ENCODE results near the gene ZGPAT. TPM values are rescaled to one million over a fixed set of nuclear protein-coding genes. Genes with fewer than 3 reads are reported as not detected.
A peak's percentile ranks its signal among the peaks of the same experiment; 100 is the strongest.
"Not testable (repeated sequence)": the region's sequence is repeated elsewhere in the genome, so short reads cannot be mapped to it uniquely, and the experiment has no call there.

Gene ZGPAT
- total RNA-seq, 1 donor = 14.0 TPM

DNA sequence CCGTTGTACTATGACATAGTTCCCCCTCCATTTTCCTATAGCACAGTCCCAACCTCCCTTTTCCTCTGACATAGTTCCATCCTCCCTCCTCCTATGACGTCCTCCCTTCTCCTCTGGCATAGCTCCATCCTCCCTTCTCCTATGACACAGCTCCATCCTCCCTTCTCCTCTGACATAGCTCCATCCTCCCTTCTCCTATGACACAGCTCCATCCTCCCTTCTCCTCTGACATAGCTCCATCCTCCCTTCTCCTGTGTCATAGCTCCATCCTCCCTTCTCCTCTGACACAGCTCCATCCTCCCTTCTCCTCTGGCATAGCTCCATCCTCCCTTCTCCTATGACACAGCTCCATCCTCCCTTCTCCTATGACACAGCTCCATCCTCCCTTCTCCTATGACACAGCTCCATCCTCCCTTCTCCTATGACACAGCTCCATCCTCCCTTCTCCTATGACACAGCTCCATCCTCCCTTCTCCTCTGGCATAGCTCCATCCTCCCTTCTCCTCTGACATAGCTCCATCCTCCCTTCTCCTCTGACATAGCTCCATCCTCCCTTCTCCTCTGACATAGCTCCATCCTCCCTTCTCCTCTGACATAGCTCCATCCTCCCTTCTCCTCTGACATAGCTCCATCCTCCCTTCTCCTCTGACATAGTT, 15.3 kb downstream of the ZGPAT start:
- H3K9me3 ChIP-seq (ENCODE audit: low read depth, low read length) = not testable (repeated sequence)

DNA sequence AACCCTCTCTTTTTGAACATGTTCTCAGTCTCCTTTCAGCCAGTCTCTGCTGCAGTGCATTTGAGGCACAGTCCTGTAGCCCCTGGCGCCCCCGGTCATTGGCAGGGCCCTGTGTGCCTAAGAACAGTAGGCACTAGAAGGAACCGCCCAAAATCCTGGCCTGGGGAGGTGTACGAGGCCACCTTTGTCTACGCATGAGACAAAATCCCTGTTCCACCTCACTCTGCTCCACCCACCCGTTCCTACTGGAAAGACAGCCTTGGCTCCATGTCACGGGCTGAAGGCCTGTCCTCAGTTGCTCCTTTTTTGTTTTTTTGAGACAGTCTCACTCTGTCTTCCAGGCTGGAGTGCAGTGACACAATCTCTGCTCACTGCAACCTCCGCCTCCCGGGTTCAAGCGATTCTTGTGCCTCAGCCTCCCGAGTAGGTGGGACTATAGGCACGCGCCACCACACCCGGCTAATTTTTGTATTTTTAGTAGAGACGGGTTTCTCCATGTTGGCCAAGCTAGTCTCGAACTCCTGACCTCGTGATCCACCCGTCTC, 22.4 kb downstream of the ZGPAT start:
- not testable (repeated sequence) for H3K4me3 ChIP-seq (ENCODE audit: low read length); H3K9me3 ChIP-seq (ENCODE audit: low read depth, low read length); H3K27me3 ChIP-seq (ENCODE audit: insufficient read depth, low read length)
- H3K4me1 ChIP-seq (ENCODE audit: insufficient read depth, low read length) = peaks cover 50% of the 10 kb centered on the region

More for the DNA sequence above, 15.3 kb downstream of the ZGPAT start:
- not testable (repeated sequence) for H3K27me3 ChIP-seq (ENCODE audit: insufficient read depth, low read length); H3K4me3 ChIP-seq (ENCODE audit: low read length)
- peaks cover 13% of the 10 kb centered on the region for H3K4me1 ChIP-seq (ENCODE audit: insufficient read depth, low read length)

DNA sequence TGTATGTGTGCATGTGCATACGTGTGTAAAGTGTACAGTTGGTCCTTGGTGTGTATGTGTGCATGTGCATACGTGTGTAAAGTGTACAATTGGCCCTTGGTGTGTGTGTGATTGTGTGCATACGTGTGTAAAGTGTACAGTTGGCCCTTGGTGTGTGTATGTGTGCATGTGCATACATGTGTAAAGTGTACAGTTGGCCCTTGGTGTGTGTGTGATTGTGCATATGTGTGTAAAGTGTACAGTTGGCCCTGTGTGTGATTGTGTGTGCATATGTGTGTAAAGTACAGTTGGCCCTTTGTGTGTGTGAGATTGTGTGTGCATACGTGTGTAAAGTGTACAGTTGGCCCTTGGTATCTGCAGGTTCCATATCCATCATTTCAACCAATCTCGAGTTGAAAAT, 23.6 kb downstream of the ZGPAT start:
- Histone ChIP-seq H3K4me1 (ENCODE audit: insufficient read depth, low read length) (peaks cover 60% of the 10 kb centered on the region), H3K27me3 (ENCODE audit: insufficient read depth, low read length) (no peaks in the 10 kb centered on the region), H3K4me3 (ENCODE audit: low read length) (no peak overlapping the region), H3K9me3 (ENCODE audit: low read depth, low read length) (no peaks in the 10 kb centered on the region)

DNA sequence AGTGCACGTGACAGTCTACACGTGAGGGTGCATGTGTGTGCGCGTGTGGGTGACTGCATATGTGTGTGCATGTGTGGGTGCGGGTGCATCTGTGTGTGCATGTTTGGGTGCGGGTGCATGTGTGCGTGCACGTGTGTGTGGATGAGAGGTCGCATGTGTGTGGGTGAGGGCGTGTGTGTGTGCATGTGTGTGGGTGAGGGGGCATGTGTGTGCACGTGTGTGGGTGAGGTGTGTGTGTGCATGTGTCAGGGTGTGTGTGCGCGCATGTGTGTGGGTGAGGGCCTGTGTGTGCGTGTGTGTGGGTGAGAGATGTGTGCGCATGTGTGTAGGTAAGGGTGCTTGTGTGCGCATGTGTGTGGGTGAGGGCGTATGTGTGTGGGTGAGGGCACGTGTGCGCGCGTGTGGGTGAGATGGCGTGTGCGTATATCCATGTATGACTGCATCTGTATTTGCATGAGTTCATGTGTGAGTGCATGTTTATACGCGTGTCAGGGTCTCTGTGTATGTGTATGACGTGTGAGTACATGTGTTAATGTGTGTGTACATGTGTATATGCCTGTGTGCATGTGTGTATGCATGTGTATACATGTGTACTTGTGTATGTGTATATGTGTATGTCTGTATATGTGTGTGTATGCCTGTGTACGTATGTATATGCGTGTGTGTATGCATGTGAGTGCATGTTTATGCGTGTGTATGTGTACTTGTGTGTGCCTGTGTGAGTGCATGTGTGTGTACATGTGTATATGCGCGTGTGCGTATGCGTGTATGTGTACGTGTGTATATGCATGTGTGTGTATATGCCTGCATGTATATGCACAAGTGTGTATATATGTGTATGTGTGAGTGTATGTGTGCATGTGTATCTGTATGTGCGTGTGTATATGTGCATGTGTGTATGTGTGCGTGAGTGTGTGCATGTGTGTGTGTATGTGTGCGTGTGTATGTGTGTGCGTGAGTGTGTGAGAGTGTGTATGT, 24.6 kb downstream of the ZGPAT start:
- Histone ChIP-seq H3K4me3 (ENCODE audit: low read length) (no peak overlapping the region), H3K27me3 (ENCODE audit: insufficient read depth, low read length) (no peaks in the 10 kb centered on the region), H3K4me1 (ENCODE audit: insufficient read depth, low read length) (peaks cover 64% of the 10 kb centered on the region), H3K9me3 (ENCODE audit: low read depth, low read length) (no peaks in the 10 kb centered on the region)

DNA sequence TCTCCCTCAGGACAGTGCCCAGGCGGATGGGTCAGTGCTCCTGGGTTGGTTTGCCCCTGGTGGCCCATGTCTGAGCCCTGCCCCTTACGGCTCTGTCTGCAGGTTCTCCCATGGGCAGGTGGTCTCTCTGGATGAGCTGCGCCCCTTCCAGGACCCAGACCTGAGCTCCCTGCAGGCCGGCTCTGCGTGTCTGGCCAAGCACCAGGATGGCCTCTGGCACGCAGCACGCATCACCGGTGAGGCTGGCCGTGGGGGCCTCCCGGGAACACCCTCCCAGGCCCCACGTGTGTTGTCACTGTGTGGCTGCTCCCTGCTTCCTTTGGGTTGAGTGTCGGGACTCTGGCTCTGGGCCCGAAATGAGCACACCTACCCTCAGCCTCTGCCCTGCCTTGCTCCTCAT, 25.3 kb downstream of the ZGPAT start:
- Histone ChIP-seq H3K9me3 (ENCODE audit: low read depth, low read length) (no peaks in the 10 kb centered on the region), H3K4me1 (ENCODE audit: insufficient read depth, low read length) (peaks cover 59% of the 10 kb centered on the region), H3K27me3 (ENCODE audit: insufficient read depth, low read length) (no peaks in the 10 kb centered on the region), H3K4me3 (ENCODE audit: low read length) (no peak overlapping the region)

DNA sequence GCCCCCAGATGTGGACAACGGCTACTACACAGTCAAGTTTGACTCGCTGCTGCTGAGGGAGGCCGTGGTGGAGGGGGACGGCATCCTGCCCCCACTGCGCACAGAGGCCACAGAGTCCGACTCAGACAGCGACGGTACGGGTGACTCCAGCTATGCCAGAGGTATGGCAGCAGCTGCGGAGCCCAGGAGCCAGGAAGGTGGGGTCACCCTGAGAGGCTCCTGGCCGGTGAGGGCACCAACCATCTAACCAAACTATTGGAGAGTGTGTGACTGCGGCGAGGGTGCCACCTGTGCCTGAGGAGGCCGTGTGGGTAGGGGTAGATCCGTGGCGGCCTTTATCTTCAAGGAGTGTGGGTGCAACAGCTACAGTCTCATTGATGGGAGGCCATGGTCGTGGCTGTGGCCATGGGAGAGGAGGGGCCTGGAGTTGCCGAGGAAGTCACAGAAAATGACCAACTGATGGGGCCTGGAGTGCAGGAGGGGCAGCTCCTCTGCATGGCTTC, 25.8 kb downstream of the ZGPAT start:
- Histone ChIP-seq H3K4me1 (ENCODE audit: insufficient read depth, low read length) (peaks cover 59% of the 10 kb centered on the region), H3K27me3 (ENCODE audit: insufficient read depth, low read length) (no peaks in the 10 kb centered on the region), H3K4me3 (ENCODE audit: low read length) (no peak overlapping the region), H3K9me3 (ENCODE audit: low read depth, low read length) (no peaks in the 10 kb centered on the region)

DNA sequence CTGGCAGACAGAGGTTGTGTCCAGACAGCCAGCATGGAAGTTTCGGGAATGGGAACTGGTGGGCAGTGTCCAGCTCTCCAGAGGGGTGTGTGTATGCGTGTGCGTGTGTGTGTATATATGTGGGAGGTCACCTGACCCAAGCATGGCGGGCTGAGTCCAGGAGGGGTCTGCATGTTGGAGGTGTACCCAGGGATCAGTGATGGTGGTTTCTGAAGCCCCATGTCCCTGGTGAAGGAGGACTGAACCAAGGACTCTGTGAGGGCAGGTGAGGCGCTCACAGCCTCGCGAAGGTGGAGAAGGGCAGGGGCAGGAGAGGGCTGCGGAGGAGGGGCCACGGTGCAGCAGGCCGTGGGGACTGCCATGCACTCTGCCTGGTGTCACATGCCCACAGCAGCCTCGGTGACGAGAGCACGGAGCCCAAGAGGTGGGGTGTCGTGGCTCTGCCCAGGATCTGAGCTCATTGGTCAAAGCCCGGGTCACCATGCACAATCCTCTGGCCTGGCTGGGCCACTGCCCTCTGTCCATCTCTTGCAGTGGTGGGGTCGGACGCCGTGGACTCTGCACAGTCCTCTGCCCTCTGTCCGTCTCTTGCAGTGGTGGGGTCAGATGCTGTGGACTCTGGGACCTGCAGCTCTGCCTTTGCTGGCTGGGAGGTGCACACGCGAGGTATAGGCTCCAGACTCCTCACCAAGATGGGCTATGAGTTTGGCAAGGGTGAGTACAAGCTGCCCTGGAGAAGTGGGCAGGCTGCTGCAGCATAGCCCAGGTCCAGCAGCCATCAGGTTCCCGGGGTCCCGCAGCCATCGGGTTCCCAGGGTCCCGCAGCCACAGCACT, 26.5 kb downstream of the ZGPAT start:
- Histone ChIP-seq H3K27me3 (ENCODE audit: insufficient read depth, low read length) (no peaks in the 10 kb centered on the region), H3K4me3 (ENCODE audit: low read length) (no peak overlapping the region), H3K9me3 (ENCODE audit: low read depth, low read length) (no peaks in the 10 kb centered on the region), H3K4me1 (ENCODE audit: insufficient read depth, low read length) (peaks cover 59% of the 10 kb centered on the region)

DNA sequence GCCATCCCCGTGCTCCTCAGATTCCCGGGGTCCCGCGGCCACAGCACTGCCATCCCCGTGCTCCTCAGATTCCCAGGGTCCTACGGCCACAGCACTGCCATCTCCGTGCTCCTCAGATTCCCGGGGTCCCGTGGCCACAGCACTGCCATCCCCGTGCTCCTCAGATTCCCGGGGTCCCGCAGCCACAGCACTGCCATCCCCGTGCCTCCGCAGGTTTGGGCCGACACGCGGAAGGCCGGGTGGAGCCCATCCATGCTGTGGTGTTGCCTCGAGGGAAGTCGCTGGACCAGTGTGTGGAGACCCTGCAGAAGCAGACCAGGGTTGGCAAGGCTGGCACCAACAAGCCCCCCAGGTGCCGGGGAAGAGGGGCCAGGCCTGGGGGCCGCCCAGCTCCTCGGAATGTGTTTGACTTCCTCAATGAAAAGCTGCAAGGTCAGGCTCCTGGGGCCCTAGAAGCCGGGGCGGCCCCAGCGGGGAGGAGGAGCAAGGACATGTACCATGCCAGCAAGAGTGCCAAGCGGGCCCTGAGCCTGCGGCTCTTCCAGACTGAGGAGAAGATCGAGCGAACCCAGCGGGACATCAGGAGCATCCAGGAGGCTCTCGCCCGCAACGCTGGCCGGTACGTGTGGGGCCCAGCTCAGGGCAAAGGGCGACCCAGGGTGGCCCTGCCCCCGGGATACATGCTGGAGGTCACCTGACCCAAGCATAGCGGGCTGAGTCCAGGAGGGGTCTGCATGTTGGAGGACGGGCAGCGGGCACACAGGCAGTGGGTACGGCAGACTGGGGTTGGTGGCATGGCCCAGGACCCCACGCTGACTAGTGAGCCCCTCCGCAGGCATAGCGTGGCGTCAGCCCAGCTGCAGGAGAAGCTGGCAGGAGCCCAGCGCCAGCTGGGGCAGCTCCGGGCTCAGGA, 27.4 kb downstream of the ZGPAT start:
- peaks cover 50% of the 10 kb centered on the region for H3K4me1 ChIP-seq (ENCODE audit: insufficient read depth, low read length)
- H3K4me3 ChIP-seq (ENCODE audit: low read length) = no peak overlapping the region
- H3K27me3 ChIP-seq (ENCODE audit: insufficient read depth, low read length) = no peaks in the 10 kb centered on the region
- H3K9me3 ChIP-seq (ENCODE audit: low read depth, low read length) = no peaks in the 10 kb centered on the region

DNA sequence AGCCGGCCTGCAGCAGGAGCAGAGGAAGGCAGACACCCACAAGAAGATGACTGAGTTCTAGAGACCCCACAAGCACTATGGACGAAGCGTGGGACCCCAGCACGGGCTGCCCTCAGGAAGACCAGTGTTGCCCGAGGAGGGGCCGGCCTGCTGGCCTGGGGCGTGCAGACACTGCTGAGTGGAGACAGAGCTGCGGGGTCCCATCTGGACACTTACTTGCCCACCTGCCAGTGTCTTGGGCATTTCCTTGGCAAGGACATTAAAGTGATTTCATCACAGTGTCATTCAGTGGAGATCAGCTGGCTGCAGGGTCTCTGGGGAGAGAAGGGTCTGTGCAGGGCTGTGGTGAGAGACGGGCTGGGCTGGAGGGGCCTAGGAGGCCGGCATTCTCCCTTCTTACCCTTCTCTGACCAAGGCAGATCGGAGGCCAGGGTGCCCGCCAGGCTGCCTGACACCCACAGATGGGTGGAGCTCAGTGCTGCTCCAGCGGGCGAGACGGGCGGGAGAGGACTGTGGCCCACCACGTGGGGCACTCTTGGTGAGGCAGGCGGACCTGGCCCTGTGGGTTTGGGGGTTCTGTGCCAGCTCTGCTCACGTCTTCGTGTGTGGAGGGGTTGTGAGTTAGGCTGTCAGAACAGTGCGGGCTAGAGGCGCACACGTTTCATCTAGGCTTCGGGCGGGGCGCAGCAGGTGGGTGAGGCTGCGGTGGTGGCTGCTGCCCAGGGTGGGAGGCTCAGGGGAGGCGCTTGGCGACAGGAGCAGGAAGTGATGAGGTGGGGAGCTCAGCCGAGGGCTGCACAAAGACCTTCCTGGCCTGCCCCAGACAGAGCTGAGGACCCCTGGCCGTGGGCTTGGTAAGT, 28.2 kb downstream of the ZGPAT start, which contains the start of gene LIME1:
LIME1 (plus strand) TSS at position 806 of the 860 bp plus-strand sequence. CDS start 886 bp downstream, outside the sequence.
- no peaks in the 10 kb centered on the region for H3K9me3 ChIP-seq (ENCODE audit: low read depth, low read length)
- no peaks in the 10 kb centered on the region for H3K27me3 ChIP-seq (ENCODE audit: insufficient read depth, low read length)
- peak within 1 kb of the TSS; percentile 54 for H3K4me3 ChIP-seq (ENCODE audit: low read length)
- peaks cover 48% of the 10 kb centered on the region for H3K4me1 ChIP-seq (ENCODE audit: insufficient read depth, low read length)

DNA sequence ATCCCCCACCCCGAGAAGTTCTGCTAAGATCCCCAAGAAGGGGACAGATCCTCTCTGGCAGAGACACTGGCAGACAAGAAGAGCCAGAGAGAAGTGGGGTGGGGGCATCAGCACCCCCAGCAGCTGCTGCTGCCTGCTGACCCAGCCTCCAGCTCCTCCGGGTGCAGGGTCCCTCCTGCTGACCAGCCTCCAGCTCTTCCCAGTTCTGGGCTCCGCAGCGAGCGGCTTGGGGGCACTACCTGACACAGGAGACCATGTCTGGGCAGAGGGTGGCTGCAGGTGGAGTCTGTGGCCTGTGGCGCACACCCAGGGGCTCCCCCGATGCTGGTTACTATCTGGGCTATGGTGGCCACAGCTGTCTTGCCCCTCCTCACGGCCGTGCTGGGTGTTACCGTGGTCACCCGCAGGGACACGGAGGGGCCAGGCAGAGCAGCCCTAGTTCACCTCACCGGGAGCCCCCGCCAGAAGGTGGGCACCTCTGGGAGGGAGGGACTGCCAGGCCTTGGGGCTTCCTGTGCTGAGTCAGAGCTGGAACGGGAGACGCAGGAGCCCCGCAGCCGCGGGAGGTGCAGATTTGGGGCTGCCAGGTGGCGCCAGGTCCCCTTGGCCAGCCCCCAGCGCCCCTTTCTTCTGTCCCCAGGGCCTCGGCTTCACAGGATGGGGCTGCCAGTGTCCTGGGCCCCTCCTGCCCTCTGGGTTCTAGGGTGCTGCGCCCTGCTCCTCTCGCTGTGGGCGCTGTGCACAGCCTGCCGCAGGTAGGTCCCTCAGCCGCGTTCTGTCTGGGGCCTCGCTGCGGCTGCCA, 29.3 kb downstream of the ZGPAT start:
- Histone ChIP-seq H3K4me1 (ENCODE audit: insufficient read depth, low read length) (peaks cover 47% of the 10 kb centered on the region), H3K4me3 (ENCODE audit: low read length) (peak overlapping the region; percentile 54), H3K27me3 (ENCODE audit: insufficient read depth, low read length) (no peaks in the 10 kb centered on the region), H3K9me3 (ENCODE audit: low read depth, low read length) (no peaks in the 10 kb centered on the region)

DNA sequence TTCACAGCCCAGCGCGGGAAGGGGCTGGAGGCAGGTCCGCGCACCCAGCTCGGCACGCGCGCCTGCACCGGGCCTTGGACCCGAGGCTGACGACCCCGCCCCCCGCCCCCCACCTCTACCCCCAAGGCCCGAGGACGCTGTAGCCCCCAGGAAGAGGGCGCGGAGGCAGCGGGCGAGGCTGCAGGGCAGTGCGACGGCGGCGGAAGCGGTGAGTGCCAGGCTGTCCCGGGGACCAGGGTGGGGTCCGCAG, 29.8 kb downstream of the ZGPAT start:
- H3K4me3 ChIP-seq (ENCODE audit: low read length) = peak overlapping the region; percentile 54
- H3K27me3 ChIP-seq (ENCODE audit: insufficient read depth, low read length) = no peaks in the 10 kb centered on the region
- H3K9me3 ChIP-seq (ENCODE audit: low read depth, low read length) = no peaks in the 10 kb centered on the region
- H3K4me1 ChIP-seq (ENCODE audit: insufficient read depth, low read length) = peaks cover 47% of the 10 kb centered on the region

DNA sequence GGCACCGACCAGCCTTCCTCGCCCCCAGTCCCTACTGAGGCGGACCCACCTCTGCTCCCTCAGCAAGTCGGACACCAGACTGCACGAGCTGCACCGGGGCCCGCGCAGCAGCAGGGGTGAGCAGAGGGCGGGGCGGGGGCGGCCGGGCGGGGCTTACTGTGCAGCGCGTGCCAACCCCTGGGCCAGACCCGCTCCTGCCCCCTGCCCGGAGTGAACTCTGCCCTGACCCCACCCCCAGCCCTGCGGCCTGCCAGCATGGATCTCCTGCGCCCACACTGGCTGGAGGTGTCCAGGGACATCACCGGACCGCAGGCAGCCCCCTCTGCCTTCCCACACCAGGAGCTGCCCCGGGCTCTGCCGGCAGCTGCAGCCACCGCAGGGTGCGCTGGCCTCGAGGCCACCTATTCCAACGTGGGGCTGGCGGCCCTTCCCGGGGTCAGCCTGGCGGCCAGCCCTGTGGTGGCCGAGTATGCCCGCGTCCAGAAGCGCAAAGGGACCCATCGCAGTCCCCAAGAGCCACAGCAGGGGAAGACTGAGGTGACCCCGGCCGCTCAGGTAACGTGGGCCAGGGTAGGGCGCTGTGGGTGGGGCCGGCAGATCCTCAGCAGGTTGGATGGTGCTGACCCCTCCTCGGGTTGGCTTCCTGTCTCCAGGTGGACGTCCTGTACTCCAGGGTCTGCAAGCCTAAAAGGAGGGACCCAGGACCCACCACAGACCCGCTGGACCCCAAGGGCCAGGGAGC, 30.3 kb downstream of the ZGPAT start:
- peaks cover 47% of the 10 kb centered on the region for H3K4me1 ChIP-seq (ENCODE audit: insufficient read depth, low read length)
- no peaks in the 10 kb centered on the region for H3K9me3 ChIP-seq (ENCODE audit: low read depth, low read length)
- H3K4me3 ChIP-seq (ENCODE audit: low read length) = peak overlapping the region; percentile 22
- no peaks in the 10 kb centered on the region for H3K27me3 ChIP-seq (ENCODE audit: insufficient read depth, low read length)
